ENCODE results near the gene CST1. TPM values are rescaled to one million over a fixed set of nuclear protein-coding genes. Genes with fewer than 3 reads are reported as not detected.
"Not testable (repeated sequence)": the region's sequence is repeated elsewhere in the genome, so short reads cannot be mapped to it uniquely, and the experiment has no call there.

Gene CST1
- total RNA-seq, 1 experiment from 2014 or later = not detected

DNA sequence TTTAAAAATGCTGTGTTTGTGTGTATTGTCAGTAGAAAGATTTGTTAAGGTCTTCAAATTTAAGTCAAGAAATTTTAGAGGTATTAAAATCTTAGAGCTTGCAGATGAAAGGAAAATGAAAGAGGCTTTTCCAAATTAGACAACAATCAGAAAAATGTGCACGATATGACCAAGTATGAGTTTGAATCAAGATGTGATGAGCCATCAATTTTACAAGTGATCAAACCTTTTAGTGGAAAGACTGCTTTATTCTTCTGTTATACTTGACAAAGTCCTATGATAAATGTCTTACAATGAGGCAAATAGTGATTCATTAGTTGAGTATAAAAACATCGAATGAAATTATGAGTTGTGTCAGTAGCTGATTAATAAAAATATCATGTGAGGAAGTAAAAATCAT lies 19.6 kb upstream of the CST1 start:
- Histone ChIP-seq H3K9me3 (replicated peaks) (no peaks in the 10 kb centered on the region), H3K36me3 (no peaks in the 10 kb centered on the region), H3K27me3 (replicated peaks) (0 out of 2 replicates have a peak, but pooled peaks cover 4% of the 10 kb centered on the region), H3K27ac (no peak overlapping the region), H3K4me3 (no peak overlapping the region), H3K4me1 (replicated peaks) (no peaks in the 10 kb centered on the region)
- DNase-seq (ENCODE audit: low read depth in 1 of 2, low spot score in 2 of 2) = no peak

- not testable (repeated sequence) for H3K9me3 ChIP-seq (replicated peaks); H3K4me1 ChIP-seq (replicated peaks); H3K27me3 ChIP-seq (replicated peaks); DNase-seq (ENCODE audit: low read depth in 1 of 2, low spot score in 2 of 2); H3K4me3 ChIP-seq; H3K27ac ChIP-seq; H3K36me3 ChIP-seq
These were observed 17.8 kb upstream of the CST1 start for GRCh38 chr20:23768520-23768919.

DNA sequence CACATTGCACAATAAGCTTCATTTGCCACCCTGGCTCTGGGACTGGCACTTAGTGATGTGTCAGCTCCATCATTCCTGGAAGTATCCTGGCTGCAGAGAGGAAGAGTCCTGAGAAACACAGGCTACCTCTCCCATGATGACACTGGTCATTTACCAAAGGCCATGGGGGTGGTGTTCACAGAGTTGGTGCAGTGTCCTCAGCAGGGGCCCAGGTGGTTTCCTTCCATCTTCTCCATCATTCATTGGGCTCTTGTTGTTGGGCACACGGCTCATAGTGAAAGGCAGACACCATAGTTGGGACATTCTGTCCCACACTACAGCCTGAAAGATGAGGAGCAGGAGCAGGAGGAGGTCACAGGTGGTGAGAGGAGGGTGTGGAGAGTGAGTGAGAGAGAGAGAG lies 15.8 kb upstream of the CST1 start:
- Histone ChIP-seq H3K4me3 (no peak overlapping the region), H3K9me3 (replicated peaks) (no peaks in the 10 kb centered on the region), H3K36me3 (no peaks in the 10 kb centered on the region), H3K4me1 (replicated peaks) (no peaks in the 10 kb centered on the region), H3K27ac (no peak overlapping the region), H3K27me3 (replicated peaks) (0 out of 2 replicates have a peak, but pooled peaks cover 4% of the 10 kb centered on the region)
- no peak for DNase-seq (ENCODE audit: low read depth in 1 of 2, low spot score in 2 of 2)

DNA sequence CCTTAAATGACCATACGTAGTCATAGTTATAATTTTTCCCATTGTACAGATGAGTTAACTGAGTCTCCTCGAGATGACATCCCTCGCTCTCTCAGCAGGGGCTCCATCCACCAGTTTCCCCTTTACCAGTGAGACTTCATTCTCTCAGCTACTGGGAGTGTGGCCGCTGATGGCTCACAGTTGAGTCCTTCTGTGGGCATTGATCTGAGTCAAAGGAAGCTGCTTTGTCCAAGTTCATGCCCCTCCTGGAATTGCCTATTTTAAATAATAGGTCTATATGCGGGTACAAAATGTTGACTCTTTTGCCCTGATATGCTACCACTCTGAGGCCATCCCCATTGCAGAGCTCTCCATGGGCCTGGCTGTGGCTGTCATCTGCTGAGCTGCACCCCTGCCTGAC lies 14.8 kb upstream of the CST1 start:
- H3K4me1 ChIP-seq (replicated peaks) = no peaks in the 10 kb centered on the region
- no peaks in the 10 kb centered on the region for H3K9me3 ChIP-seq (replicated peaks)
- no peak for DNase-seq (ENCODE audit: low read depth in 1 of 2, low spot score in 2 of 2)
- 0 out of 2 replicates have a peak, but pooled peaks cover 4% of the 10 kb centered on the region for H3K27me3 ChIP-seq (replicated peaks)
- H3K4me3 ChIP-seq = no peak overlapping the region
- no peak overlapping the region for H3K27ac ChIP-seq
- H3K36me3 ChIP-seq = no peaks in the 10 kb centered on the region

- H3K4me3 ChIP-seq; H3K27ac ChIP-seq; H3K9me3 ChIP-seq (replicated peaks); H3K27me3 ChIP-seq (replicated peaks); DNase-seq (ENCODE audit: low read depth in 1 of 2, low spot score in 2 of 2); H3K36me3 ChIP-seq; H3K4me1 ChIP-seq (replicated peaks): not testable (repeated sequence)
These were observed 13.9 kb upstream of the CST1 start for GRCh38 chr20:23764630-23765029.

- Histone ChIP-seq H3K27me3 (replicated peaks) (no peaks in the 10 kb centered on the region), H3K36me3 (no peaks in the 10 kb centered on the region)
These were observed 12.6 kb upstream of the CST1 start for GRCh38 chr20:23763345-23763744.

GRCh38 chr20:23759306-23759940 lies 8.7 kb upstream of the CST1 start:
- Histone ChIP-seq H3K27ac (no peak overlapping the region), H3K4me1 (replicated peaks) (peaks cover 18% of the 10 kb centered on the region), H3K36me3 (no peaks in the 10 kb centered on the region), H3K9me3 (replicated peaks) (no peaks in the 10 kb centered on the region), H3K4me3 (no peak overlapping the region), H3K27me3 (replicated peaks) (no peaks in the 10 kb centered on the region)
- DNase-seq (ENCODE audit: low read depth in 1 of 2, low spot score in 2 of 2) = no peak

More at GRCh38 chr20:23763345-23763744, 12.6 kb upstream of the CST1 start:
- H3K4me1 ChIP-seq (replicated peaks) = no peaks in the 10 kb centered on the region
- H3K9me3 ChIP-seq (replicated peaks) = no peaks in the 10 kb centered on the region
- H3K27ac ChIP-seq = no peak overlapping the region
- H3K4me3 ChIP-seq = no peak overlapping the region
- DNase-seq (ENCODE audit: low read depth in 1 of 2, low spot score in 2 of 2) = no peak

DNA sequence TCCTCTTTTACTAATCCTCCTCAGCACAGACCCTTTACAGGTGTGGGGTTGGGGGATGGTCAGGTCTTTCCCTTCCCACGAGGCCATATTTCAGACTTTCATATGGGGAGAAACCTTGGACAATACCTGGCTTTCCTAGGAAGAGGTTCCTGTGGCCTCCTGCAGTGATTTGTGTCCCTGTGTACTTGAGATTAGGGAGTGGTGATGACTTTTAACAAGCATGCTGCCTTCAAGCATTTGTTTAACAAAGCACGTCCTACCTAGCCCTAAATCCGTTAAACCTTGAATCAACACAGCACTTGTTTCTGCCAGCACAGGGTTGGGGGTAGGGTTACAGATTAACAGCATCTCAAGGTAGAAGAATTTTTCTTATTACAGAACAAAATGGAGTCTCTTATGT lies 6.1 kb upstream of the CST1 start:
- H3K36me3 ChIP-seq; DNase-seq (ENCODE audit: low read depth in 1 of 2, low spot score in 2 of 2); H3K4me3 ChIP-seq; H3K9me3 ChIP-seq (replicated peaks); H3K27ac ChIP-seq; H3K27me3 ChIP-seq (replicated peaks): not testable (repeated sequence)
- H3K4me1 ChIP-seq (replicated peaks) = peaks cover 24% of the 10 kb centered on the region

GRCh38 chr20:23755131-23755611 lies 4.4 kb upstream of the CST1 start:
- not testable (repeated sequence) for H3K36me3 ChIP-seq; H3K4me3 ChIP-seq; H3K9me3 ChIP-seq (replicated peaks); H3K27me3 ChIP-seq (replicated peaks)
- peak overlapping the region; percentile 73 for H3K27ac ChIP-seq
- DNase-seq (ENCODE audit: low read depth in 1 of 2, low spot score in 2 of 2) = peak; percentile 69 to 78
- peaks cover 24% of the 10 kb centered on the region for H3K4me1 ChIP-seq (replicated peaks)

DNA sequence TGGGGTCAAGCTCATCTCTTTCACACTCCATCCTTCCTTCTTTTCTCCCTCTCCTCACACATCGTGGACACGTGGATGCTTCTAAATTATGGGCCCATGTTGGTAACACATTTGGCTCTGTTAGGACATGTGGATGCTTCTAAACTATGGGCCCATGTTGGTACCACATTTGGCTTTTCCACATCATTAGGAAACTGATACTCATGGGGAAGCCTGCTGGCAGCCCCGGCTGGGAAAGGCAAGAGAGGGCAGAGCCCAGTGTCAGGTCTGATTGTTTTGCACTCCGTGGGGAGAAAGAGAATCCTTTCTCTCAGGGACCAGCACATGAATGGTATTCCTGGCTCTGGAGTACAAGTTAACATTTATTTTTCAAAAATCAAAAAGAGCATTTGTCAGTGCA lies 4.0 kb upstream of the CST1 start:
- H3K4me1 ChIP-seq (replicated peaks) = peaks cover 24% of the 10 kb centered on the region
- DNase-seq (ENCODE audit: low read depth in 1 of 2, low spot score in 2 of 2) = no peak
- H3K36me3 ChIP-seq = no peaks in the 10 kb centered on the region
- H3K9me3 ChIP-seq (replicated peaks) = no peaks in the 10 kb centered on the region
- H3K27me3 ChIP-seq (replicated peaks) = no peaks in the 10 kb centered on the region
- H3K4me3 ChIP-seq = no peak overlapping the region
- peak overlapping the region; percentile 73 for H3K27ac ChIP-seq

- Histone ChIP-seq H3K4me1 (replicated peaks) (peaks cover 24% of the 10 kb centered on the region), H3K9me3 (replicated peaks) (no peaks in the 10 kb centered on the region), H3K27me3 (replicated peaks) (no peaks in the 10 kb centered on the region), H3K27ac (no peak overlapping the region), H3K4me3 (no peak overlapping the region), H3K36me3 (no peaks in the 10 kb centered on the region)
- no peak for DNase-seq (ENCODE audit: low read depth in 1 of 2, low spot score in 2 of 2)
These were observed 2.9 kb upstream of the CST1 start for GRCh38 chr20:23753589-23753988.

DNA sequence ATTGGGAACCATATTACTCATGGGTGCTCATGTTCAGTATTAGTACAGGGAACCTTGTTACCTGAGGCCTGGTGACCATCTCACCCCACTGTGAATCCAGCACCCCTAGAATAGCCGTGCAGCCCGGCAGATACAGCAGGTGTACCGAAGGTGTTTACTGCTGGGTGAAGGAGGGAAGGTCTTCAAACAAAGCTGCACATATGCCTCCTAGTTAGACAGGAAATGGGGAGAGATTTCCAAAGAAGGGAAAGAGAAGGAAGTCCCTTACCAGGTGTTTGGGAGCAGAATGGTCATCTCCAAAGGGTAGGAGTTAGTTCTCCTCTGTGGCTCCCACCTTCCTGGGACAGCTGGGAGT lies 2.4 kb upstream of the CST1 start:
- no peaks in the 10 kb centered on the region for H3K36me3 ChIP-seq
- H3K27ac ChIP-seq = no peak overlapping the region
- no peak for DNase-seq (ENCODE audit: low read depth in 1 of 2, low spot score in 2 of 2)
- peaks cover 24% of the 10 kb centered on the region for H3K4me1 ChIP-seq (replicated peaks)
- no peak overlapping the region for H3K4me3 ChIP-seq
- H3K27me3 ChIP-seq (replicated peaks) = no peaks in the 10 kb centered on the region
- no peaks in the 10 kb centered on the region for H3K9me3 ChIP-seq (replicated peaks)

DNA sequence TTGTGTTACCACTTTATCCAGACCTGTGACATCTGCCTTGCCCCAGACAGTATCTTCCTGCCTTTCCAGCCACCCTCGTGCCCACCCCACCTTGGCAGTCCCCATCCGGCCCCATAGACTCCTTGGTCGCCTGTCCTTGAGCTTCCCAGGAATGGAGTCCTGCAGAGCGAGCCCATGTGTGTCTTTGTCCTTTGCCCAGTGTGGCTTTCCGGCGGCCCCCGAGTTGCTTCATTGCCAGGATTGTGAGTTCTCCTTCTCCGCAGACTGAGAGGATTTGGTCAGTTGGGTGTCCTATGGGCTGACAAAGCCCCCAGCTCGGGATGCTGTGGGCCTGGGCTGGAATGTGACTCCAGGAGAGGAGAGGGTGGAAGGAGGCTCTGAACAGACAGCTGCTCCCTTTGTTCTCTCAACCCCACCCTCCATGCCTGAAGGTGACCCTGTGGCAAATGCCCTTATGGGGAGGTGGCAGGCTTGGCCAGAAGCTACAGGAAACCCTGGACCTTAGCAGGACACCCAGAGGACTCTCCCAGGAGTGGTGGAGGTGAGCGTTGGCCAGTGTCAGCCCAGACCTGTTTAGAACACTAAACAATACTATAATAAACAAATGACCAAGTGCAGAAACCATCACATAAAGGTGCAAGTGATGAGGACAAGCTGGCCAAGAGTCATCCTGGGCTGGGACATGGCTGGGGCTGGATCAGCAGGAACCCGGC lies 1.9 kb upstream of the CST1 start:
- no peaks in the 10 kb centered on the region for H3K36me3 ChIP-seq

DNA sequence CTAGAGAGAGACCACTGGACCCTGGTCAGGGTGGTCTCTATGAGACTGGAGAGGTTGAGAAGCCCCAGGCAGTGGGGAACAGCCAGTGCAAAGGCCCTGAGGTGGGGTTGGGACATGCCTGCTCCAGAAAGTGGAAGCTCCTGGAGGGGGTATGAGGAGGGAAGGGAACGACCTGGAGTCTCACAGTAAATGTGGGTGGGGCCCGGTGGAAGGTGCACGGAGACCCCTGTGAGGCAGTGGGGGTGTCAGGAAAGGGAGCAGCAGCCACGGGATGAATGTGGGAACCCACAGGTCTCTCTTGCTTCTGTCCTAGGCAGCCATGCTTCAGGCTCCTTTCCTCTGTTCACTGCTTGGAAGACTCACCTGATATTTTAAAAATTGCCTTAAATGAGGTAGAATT lies 1.3 kb upstream of the CST1 start:
- no peak for DNase-seq (ENCODE audit: low read depth in 1 of 2, low spot score in 2 of 2)
- H3K27ac ChIP-seq = no peak overlapping the region

More for the DNA sequence above, 1.9 kb upstream of the CST1 start:
- H3K27me3 ChIP-seq (replicated peaks) = no peaks in the 10 kb centered on the region
- no peak for DNase-seq (ENCODE audit: low read depth in 1 of 2, low spot score in 2 of 2)
- H3K4me1 ChIP-seq (replicated peaks) = peaks cover 24% of the 10 kb centered on the region
- no peak overlapping the region for H3K4me3 ChIP-seq
- H3K9me3 ChIP-seq (replicated peaks) = no peaks in the 10 kb centered on the region
- no peak overlapping the region for H3K27ac ChIP-seq

More for the DNA sequence above, 1.3 kb upstream of the CST1 start:
- H3K9me3 ChIP-seq (replicated peaks) = no peaks in the 10 kb centered on the region
- H3K4me3 ChIP-seq = no peak overlapping the region
- H3K27me3 ChIP-seq (replicated peaks) = no peaks in the 10 kb centered on the region
- peaks cover 24% of the 10 kb centered on the region for H3K4me1 ChIP-seq (replicated peaks)
- H3K36me3 ChIP-seq = no peaks in the 10 kb centered on the region

All from SJSA1 (cell line).